GM12865 (cell line): Measurements from ENCODE around the gene ZC3H7A.
"Not testable (repeated sequence)": the region's sequence is repeated elsewhere in the genome, so short reads cannot be mapped to it uniquely, and the experiment has no call there.

ENCODE experiments used
- DNase-seq: peaks from one replicate; pipeline ENCODE4 v3.0.0; 2010; ENCODE audit warnings: low read depth
- H3K4me3 ChIP-seq: 2 replicates; pipeline ENCODE4 v1.5.1; 2011; ENCODE audit warnings: mild to moderate bottlenecking, low read depth, low read length, control low read depth
- TF ChIP-seq, protein P1 (sequence below): IDR thresholded peaks from 2 replicates; pipeline ENCODE4 v1.5.1; 2011; ENCODE audit warnings: low read length, control low read depth, low read depth, inconsistent platforms; ENCODE audit not compliant: insufficient read depth; ENCODE audit errors: missing control alignments

ZC3H7A gene

DNA sequence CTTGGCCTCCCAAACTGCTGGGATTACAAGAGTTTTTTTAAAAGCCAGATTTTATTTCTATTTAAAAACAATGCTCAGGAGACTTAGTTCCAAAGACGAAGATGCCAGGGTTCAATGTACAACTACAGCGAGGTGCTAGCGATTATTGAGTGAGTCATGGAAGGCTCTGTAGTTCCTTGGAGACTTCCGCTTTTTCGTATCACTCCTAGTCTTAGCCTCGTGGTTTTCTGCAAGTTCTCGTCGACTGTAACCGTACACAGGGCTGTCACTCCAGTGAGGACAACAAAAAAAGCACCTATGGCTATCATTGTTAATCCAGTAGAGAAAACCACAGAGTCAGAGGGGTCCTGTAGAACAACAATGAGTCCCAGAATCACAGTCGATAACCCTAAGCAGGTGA is 22.7 kb upstream of the ZC3H7A start:
- TF ChIP-seq, protein P1, sequence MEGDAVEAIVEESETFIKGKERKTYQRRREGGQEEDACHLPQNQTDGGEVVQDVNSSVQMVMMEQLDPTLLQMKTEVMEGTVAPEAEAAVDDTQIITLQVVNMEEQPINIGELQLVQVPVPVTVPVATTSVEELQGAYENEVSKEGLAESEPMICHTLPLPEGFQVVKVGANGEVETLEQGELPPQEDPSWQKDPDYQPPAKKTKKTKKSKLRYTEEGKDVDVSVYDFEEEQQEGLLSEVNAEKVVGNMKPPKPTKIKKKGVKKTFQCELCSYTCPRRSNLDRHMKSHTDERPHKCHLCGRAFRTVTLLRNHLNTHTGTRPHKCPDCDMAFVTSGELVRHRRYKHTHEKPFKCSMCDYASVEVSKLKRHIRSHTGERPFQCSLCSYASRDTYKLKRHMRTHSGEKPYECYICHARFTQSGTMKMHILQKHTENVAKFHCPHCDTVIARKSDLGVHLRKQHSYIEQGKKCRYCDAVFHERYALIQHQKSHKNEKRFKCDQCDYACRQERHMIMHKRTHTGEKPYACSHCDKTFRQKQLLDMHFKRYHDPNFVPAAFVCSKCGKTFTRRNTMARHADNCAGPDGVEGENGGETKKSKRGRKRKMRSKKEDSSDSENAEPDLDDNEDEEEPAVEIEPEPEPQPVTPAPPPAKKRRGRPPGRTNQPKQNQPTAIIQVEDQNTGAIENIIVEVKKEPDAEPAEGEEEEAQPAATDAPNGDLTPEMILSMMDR, result no peak
- no peak for DNase-seq
- H3K4me3 ChIP-seq, result no peak overlapping the region

- H3K4me3 ChIP-seq, DNase-seq: not testable (repeated sequence)
Observed at GRCh38 chr16:11818970-11819369, 21.9 kb upstream of the ZC3H7A start.

DNA sequence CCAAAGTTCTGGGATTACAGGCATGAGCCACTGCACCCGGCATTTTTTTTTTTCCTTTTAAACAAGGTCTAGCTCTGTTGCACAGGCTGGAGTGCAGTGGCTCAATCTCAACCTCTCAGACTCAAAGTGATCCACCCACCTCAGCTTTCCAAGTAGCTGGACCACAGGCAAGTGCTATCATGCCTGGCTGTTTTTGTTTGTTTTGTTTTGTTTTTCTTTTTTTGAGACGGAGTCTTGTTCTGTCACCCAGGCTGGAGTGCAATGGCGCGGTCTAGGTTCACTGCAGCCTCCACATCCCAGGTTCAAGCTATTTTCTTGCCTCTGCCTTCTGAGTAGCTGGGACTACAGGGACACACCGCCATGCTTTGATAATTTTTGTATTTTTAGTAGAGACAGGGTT is 19.1 kb upstream of the ZC3H7A start:
- no peak for DNase-seq
- no peak overlapping the region for H3K4me3 ChIP-seq
- TF ChIP-seq, protein P1, result no peak

DNA sequence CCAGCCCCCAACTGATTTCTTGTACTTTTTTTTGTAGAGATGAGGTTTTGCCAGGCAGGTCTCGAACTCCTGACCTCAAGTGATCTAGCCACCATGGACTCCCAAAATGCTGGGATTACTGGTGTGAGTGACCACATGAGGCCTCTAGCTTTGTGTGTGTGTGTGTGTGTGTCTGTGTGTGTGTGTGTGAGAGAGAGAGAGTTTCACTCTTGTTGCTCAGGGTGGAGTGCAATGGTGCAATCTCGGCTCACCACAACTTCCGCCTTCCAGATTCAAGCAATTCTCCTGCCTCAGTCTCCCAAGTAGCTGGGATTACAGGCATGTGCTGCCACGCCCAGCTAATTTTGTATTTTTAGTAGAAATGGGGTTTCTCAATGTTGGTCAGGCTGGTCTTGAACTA is 17.7 kb upstream of the ZC3H7A start:
- DNase-seq, H3K4me3 ChIP-seq: not testable (repeated sequence)

- TF ChIP-seq, protein P1, result no peak
- no peak for DNase-seq
- no peak overlapping the region for H3K4me3 ChIP-seq
Observed at GRCh38 chr16:11806721-11807120, 9.7 kb upstream of the ZC3H7A start.

DNA sequence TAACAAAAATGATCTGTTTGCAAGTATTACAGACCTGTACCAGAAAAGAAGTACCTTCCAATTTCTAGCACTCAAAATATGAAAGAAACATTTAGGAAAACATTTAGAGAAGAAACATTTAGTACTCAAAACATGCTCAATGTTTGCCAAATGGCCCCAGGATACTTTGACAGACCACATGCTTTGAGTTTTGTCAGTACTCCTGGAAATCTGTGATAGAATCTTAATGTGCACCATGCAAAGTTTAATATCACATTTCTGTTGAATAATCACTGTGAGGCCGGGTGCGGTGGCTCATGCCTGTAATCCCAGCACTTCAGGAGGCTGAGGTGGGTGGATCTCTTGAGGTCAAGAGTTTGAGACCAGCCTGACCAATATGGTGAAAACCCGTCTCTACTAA is 8.5 kb upstream of the ZC3H7A start:
- no peak for DNase-seq
- no peak overlapping the region for H3K4me3 ChIP-seq
- TF ChIP-seq, protein P1, result no peak

- H3K4me3 ChIP-seq, result no peak overlapping the region
- TF ChIP-seq, protein P1, result no peak
- DNase-seq, result no peak
Observed at GRCh38 chr16:11801481-11802021, 4.5 kb upstream of the ZC3H7A start.

GRCh38 chr16:11800382-11800718 is 3.3 kb upstream of the ZC3H7A start:
- DNase-seq, result no peak
- peak overlapping the region; percentile 78 for H3K4me3 ChIP-seq

More at GRCh38 chr16:11800382-11800718, 3.3 kb upstream of the ZC3H7A start:
- TF ChIP-seq, protein P1, result no peak
